ENCODE results near the gene TNRC18. TPM values are rescaled to one million over a fixed set of nuclear protein-coding genes. Genes with fewer than 3 reads are reported as not detected.

The TNRC18 gene
- total RNA-seq, 4 donors from 2014 or later: 17.9 to 75.5 (median 48.4) TPM

DNA sequence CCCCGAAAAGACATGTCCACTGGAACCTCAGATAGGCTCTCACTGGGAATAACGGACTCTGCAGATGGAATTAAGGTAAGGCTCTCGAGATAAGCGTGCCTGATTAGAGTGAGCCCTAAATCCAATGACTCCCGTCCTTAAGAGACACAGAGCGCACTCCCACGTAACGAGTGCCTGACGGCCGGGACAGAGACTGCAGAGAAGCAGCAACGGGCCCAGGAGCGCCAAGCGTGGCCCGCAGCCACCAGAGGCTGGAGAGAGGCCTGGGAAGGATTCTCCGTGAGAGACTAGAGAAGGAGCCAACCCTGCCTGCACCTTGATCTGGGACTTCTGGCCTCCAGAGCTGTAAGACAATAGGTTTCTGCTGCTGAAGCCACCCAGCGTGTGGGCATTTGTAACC is 20.0 kb upstream of the TNRC18 start:
- Histone ChIP-seq H3K27me3 (no peaks in the 10 kb centered on the region), H3K9me3 (no peaks in the 10 kb centered on the region), H3K4me3 (no peak overlapping the region), H3K36me3 (no peaks in the 10 kb centered on the region), H3K27ac (no peak overlapping the region), H3K4me1 (peaks cover 0 to 60% (median 3%) of the 10 kb centered on the region in 3 donors)
- TF ChIP-seq, protein P1, sequence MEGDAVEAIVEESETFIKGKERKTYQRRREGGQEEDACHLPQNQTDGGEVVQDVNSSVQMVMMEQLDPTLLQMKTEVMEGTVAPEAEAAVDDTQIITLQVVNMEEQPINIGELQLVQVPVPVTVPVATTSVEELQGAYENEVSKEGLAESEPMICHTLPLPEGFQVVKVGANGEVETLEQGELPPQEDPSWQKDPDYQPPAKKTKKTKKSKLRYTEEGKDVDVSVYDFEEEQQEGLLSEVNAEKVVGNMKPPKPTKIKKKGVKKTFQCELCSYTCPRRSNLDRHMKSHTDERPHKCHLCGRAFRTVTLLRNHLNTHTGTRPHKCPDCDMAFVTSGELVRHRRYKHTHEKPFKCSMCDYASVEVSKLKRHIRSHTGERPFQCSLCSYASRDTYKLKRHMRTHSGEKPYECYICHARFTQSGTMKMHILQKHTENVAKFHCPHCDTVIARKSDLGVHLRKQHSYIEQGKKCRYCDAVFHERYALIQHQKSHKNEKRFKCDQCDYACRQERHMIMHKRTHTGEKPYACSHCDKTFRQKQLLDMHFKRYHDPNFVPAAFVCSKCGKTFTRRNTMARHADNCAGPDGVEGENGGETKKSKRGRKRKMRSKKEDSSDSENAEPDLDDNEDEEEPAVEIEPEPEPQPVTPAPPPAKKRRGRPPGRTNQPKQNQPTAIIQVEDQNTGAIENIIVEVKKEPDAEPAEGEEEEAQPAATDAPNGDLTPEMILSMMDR (IDR thresholded peaks at IDR 0.05): no peak
- TF ChIP-seq POLR2A (IDR thresholded peaks at IDR 0.05): no peak
- no peak for DNase-seq
- intact Hi-C loops (cut with DNase I): loop anchor here (10.0 kb wide), 2 partner anchors 49 to 79 kb away; no protein-coding TSS in a partner anchor
- WGBS, 2 donors: 57 to 71% methylated on average over 3 to 13 of the region's 16 CpGs

DNA sequence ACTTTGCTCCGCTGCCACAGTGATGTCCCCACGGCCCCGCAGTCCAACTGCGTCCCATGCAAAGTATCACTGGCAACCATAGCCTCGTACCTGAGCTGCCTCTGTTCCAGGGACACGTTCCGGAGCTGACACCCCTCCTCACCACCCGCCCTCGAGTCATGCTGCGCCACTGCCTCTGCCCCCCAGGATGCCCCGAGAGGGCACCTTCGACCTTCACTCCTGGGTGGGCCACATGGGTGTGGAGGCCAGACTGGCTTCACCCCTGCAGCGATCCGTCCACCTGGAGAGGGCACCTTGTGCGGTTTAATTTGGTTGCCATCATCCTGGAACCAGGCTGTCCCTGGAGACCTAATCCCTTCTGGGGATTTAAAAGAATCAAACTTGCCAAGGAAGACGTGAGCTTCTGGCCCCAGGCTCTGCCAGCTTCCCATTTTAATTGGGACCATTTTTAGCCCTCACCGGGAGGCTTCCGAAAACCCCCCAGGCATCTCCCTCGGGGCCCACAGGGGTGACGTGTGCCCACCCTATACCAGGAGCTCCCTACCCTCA is 19.2 kb upstream of the TNRC18 start:
- DNase-seq: no peak
- TF ChIP-seq POLR2A (IDR thresholded peaks at IDR 0.05): no peak
- TF ChIP-seq, protein P1 (IDR thresholded peaks at IDR 0.05): no peak
- H3K27ac ChIP-seq: no peak overlapping the region
- intact Hi-C loops (cut with DNase I): loop anchor here (10.0 kb wide), 2 partner anchors 48 to 78 kb away; no protein-coding TSS in a partner anchor
- H3K4me1 ChIP-seq: peaks cover 0 to 60% (median 10%) of the 10 kb centered on the region in 3 donors
- no peaks in the 10 kb centered on the region for H3K27me3 ChIP-seq
- no peaks in the 10 kb centered on the region for H3K9me3 ChIP-seq
- 86 to 92% methylated on average over 8 to 10 of the region's 20 CpGs for WGBS, 2 donors
- H3K36me3 ChIP-seq: no peaks in the 10 kb centered on the region
- H3K4me3 ChIP-seq: no peak overlapping the region

DNA sequence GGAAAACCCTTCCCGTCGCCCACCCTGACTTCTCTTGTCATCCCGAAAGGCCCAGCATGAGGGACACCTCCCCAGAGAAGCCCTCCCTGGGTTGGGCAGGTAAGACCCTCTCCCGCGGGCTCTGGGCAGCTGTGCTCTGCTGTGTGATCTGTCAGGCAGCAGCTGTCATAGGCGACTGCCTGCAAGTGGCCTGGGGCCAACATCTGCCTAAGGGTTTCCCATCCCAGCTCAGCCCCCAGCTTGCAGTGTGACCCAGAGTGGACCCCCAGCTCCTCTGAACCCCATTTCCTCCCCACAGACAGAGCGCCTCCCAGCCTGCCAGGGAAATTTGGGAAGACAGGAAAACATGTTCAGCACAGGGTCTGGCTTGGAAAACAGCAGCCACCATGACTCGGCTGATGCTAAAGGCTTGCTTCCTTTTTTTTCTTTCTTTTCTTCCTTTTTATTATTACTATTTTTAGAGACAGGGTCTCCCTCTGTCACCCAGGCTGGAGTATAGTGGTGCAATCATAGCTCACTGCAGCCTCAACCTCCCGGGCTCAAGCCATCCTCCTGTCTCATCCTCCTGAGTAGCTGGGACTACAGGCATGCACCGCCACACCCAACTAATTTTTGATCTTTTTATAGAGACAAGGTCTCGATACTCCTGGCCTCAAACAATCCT is 18.3 kb upstream of the TNRC18 start:
- Histone ChIP-seq H3K9me3 (peaks cover 0 to 8% (median 0%) of the 10 kb centered on the region in 3 donors), H3K27me3 (no peaks in the 10 kb centered on the region), H3K4me3 (no peak overlapping the region), H3K4me1 (peaks cover 0 to 63% (median 12%) of the 10 kb centered on the region in 3 donors), H3K36me3 (no peaks in the 10 kb centered on the region), H3K27ac (no peak overlapping the region)
- intact Hi-C loops (cut with DNase I): loop anchor here (10.0 kb wide), 2 partner anchors 47 to 77 kb away; no protein-coding TSS in a partner anchor
- 50 to 57% methylated on average over 5 to 11 of the region's 11 CpGs for WGBS, 2 donors
- DNase-seq: no peak
- TF ChIP-seq, protein P1 (IDR thresholded peaks at IDR 0.05): no peak
- no peak for TF ChIP-seq POLR2A (IDR thresholded peaks at IDR 0.05)

DNA sequence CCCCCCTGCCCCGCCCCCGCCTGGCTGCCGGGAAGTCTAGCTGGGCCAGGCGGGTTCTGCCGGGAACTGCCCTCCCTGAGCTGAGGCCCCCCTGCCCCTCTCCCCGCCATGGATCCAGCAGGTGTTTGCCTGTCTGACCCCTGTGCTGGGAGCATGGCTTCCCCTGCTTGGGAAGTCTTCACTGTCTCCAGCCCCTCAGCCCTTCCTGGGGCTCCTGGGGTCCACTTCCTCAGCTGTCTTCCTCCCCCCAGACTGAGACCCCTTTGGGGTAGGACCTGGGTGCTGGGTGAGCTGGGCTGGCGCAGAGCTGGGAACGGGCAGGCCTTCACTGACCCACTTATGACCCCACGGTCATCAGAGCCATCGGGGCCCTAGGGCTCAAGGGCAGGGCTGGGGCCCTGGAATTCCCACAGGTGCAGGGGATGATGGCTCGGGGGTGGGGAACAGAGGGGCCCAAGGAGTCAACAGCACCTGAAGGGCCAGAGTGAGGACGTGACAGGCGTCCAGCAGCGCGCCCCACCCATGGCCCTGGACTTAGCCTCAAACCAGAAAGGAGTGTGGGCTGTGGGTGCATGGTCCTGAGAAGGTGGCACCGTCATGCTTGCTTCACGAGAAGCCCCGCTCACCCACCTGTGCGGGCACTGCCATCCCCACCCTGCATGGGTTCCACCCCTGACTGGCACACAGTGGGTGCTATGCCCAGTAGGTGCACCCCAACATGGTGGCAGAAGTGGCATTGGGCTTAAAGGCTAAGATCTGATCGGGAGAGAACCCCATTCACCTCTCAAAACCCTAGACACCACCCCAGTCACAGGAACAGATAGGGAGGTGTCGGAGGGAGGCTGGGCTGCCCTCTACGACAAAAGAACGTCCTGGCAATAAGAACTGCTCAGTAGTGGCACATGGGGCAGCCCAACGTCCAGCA is 16.2 kb upstream of the TNRC18 start:
- Histone ChIP-seq H3K27me3 (no peaks in the 10 kb centered on the region), H3K9me3 (peaks cover 0 to 15% (median 0%) of the 10 kb centered on the region in 3 donors), H3K4me3 (no peak overlapping the region), H3K4me1 (peaks cover 0 to 52% (median 12%) of the 10 kb centered on the region in 3 donors), H3K27ac (no peak overlapping the region), H3K36me3 (no peaks in the 10 kb centered on the region)
- TF ChIP-seq, protein P1 (IDR thresholded peaks at IDR 0.05): no peak
- no peak for TF ChIP-seq POLR2A (IDR thresholded peaks at IDR 0.05)
- 71 to 80% methylated on average over 2 to 12 of the region's 24 CpGs for WGBS, 2 donors
- DNase-seq: no peak
- intact Hi-C loops (cut with DNase I): loop anchor here (10.0 kb wide), 2 partner anchors 45 to 75 kb away; no protein-coding TSS in a partner anchor

All from esophagus squamous epithelium (tissue), 5 donors.